ENCODE results near the gene N4BP2L1.

The N4BP2L1 gene

GRCh38 chr13:32472194-32472621, 44.3 kb upstream of the N4BP2L1 start:
- Histone ChIP-seq H3K36me3 (ENCODE audit: control insufficient read depth, insufficient read depth, low read length) (peaks cover 2% of the 10 kb centered on the region), H3K27me3 (replicated peaks; ENCODE audit: control insufficient read depth, insufficient read depth, low read length) (no peaks in the 10 kb centered on the region), H3K4me3 (replicated peaks; ENCODE audit: low read depth, low read length) (no peak overlapping the region)
- peak; percentile 23 for DNase-seq (ENCODE audit: extremely low read depth, insufficient read length)
- no peak for TF ChIP-seq CTCF (IDR thresholded peaks at IDR 0.05; ENCODE audit: insufficient read depth, low read length, poor library complexity, severe bottlenecking)

DNA sequence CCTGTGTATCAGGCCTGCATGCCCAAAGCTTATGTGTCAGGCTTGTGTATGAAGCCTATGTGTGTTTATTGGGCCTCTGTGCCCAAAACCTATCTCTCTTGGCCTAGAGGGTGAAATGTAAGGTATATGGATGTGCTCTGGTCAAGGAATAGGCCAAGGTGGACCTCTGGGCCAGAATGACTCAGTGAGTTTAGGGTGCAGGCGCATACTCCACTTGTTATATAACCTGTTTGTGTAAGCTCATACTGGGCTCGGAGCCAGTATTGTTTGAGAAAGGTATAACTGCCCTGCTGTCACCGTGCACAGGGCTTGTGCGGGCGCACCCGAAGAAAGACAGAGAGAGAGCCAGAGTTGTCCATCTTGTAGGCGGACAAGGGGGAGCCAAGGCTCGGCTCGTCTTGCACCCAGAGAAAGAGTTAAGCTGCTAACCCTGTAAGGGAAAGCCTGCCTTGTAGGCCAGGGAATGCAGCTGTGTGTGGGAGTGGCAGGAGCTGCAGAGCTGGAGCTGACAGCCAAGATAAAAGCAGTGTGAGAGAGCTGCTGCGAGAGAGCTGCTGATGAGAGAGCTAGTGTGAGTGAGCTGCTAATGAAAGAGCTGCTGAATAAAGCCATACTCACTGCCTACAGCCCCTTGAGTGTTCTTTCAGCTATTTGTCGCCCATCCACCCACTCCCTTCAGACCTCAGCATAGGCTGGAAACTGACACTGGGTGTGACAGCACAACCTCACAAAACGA, 43.4 kb upstream of the N4BP2L1 start:
- no peak for DNase-seq (ENCODE audit: extremely low read depth, insufficient read length)
- no peak for TF ChIP-seq CTCF (IDR thresholded peaks at IDR 0.05; ENCODE audit: insufficient read depth, low read length, poor library complexity, severe bottlenecking)
- H3K36me3 ChIP-seq (ENCODE audit: control insufficient read depth, insufficient read depth, low read length), result peaks cover 2% of the 10 kb centered on the region
- no peak overlapping the region for H3K4me3 ChIP-seq (replicated peaks; ENCODE audit: low read depth, low read length)
- no peaks in the 10 kb centered on the region for H3K27me3 ChIP-seq (replicated peaks; ENCODE audit: control insufficient read depth, insufficient read depth, low read length)

DNA sequence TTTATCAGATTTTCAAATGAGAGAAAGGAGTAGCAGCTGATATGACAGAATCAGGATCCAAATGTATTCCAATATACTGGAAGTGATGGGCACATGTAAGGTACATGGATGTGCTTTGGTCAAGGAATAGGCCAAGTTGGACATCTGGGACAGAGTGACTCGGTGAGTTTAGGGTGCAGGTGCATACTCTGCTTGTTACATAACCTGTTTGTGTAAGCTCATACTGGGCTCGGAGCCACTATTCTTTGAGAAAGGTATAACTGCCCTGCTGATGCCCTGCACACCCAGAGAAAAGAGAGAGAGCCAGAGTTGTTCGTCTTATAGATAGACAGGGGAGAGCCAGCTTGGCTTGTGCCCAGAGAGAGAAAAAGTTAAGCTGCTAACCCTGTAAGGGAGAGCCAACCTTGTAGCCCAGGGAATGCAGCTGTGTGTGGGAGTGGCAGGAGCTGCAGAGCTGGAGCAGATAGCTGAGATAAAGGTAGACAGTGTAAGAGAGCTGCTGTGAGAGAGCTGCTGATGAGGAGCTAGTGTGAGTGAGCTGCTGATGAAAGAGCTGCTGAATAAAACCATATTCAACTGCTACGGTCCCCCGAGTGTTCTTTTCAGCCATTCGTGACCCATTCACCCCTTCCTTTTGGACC, 40.7 kb upstream of the N4BP2L1 start:
- no peak for DNase-seq (ENCODE audit: extremely low read depth, insufficient read length)
- Histone ChIP-seq H3K4me3 (replicated peaks; ENCODE audit: low read depth, low read length) (no peak overlapping the region), H3K36me3 (ENCODE audit: control insufficient read depth, insufficient read depth, low read length) (peaks cover 2% of the 10 kb centered on the region), H3K27me3 (replicated peaks; ENCODE audit: control insufficient read depth, insufficient read depth, low read length) (no peaks in the 10 kb centered on the region)
- TF ChIP-seq CTCF (IDR thresholded peaks at IDR 0.05; ENCODE audit: insufficient read depth, low read length, poor library complexity, severe bottlenecking), result no peak

GRCh38 chr13:32456591-32456990, 28.7 kb upstream of the N4BP2L1 start:
- Histone ChIP-seq H3K27me3 (replicated peaks; ENCODE audit: control insufficient read depth, insufficient read depth, low read length) (no peaks in the 10 kb centered on the region), H3K4me3 (replicated peaks; ENCODE audit: low read depth, low read length) (no peak overlapping the region), H3K36me3 (ENCODE audit: control insufficient read depth, insufficient read depth, low read length) (no peaks in the 10 kb centered on the region; the same call in none of the 2 replicates)
- no peak for TF ChIP-seq CTCF (IDR thresholded peaks at IDR 0.05; ENCODE audit: insufficient read depth, low read length, poor library complexity, severe bottlenecking)
- no peak for DNase-seq (ENCODE audit: extremely low read depth, insufficient read length)

DNA sequence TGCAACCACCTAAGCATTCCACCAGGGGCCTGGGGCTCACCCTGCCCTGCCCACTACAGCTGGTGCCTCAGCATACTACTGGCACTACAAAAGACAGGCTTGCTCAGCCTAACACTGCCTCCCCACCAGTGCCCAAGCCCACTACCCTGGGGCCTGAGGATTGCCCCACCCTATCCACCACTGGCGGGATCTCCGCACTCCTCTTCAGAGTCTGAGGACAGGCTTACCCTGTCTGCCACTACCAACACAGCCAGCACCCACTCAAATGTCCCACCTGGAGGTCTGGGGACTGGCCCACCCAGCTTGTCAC, 27.6 kb upstream of the N4BP2L1 start:
- no peak for TF ChIP-seq CTCF (IDR thresholded peaks at IDR 0.05; ENCODE audit: insufficient read depth, low read length, poor library complexity, severe bottlenecking)

More for the DNA sequence above, 27.6 kb upstream of the N4BP2L1 start:
- Histone ChIP-seq H3K4me3 (replicated peaks; ENCODE audit: low read depth, low read length) (no peak overlapping the region), H3K27me3 (replicated peaks; ENCODE audit: control insufficient read depth, insufficient read depth, low read length) (no peaks in the 10 kb centered on the region), H3K36me3 (ENCODE audit: control insufficient read depth, insufficient read depth, low read length) (no peaks in the 10 kb centered on the region; the same call in none of the 2 replicates)
- DNase-seq (ENCODE audit: extremely low read depth, insufficient read length), result no peak
